Upper lobe of left lung (tissue), 6 donors: ENCODE results near the gene DCTN2. TPM values are rescaled to one million over a fixed set of nuclear protein-coding genes. Genes with fewer than 3 reads are reported as not detected.
A peak's percentile ranks its signal among the peaks of the same experiment; 100 is the strongest.

Experiments
- ATAC-seq, 2 donors: fragments of 200-7000 bp; cut with Tn5 transposase; one replicate each; pipeline ENCODE4 v1.9.1; 2022; ENCODE audit warnings: mild to moderate bottlenecking in 2 of 2, moderate library complexity in 2 of 2; ENCODE audit not compliant: low FRiP score in 2 of 2
- DNase-seq, 2 donors: peaks; one replicate each; pipeline ENCODE4 v3.0.0-alpha.2; 2019 to 2020
- H3K27ac ChIP-seq, 4 donors: fragments of 200-600 bp; sonication (generic); one replicate each; pipeline ENCODE4 v1.5.1; 2016 to 2019
- H3K27me3 ChIP-seq, 4 donors: fragments of 200-600 bp; sonication (generic); one replicate each; pipeline ENCODE4 v1.5.1; 2017 to 2019
- H3K36me3 ChIP-seq, 4 donors: fragments of 200-600 bp; sonication (generic); one replicate each; pipeline ENCODE4 v1.5.1; 2016 to 2019
- H3K4me1 ChIP-seq, 4 donors: fragments of 200-600 bp; sonication (generic); one replicate each; pipeline ENCODE4 v1.5.1; 2018 to 2019
- H3K4me3 ChIP-seq, 4 donors: fragments of 200-600 bp; sonication (generic); one replicate each; pipeline ENCODE4 v1.5.1; 2017 to 2019; ENCODE audit warnings: mild to moderate bottlenecking in 2 of 4, moderate library complexity in 1 of 4
- H3K9me3 ChIP-seq, 4 donors: fragments of 200-600 bp; sonication (generic); one replicate each; pipeline ENCODE4 v1.5.1; 2018 to 2019
- CTCF ChIP-seq, 6 experiments: fragments of 450-650 bp in 4 of 6; fragments of 200-600 bp in 2 of 6; sonication (generic) in 2 of 6; IDR thresholded peaks; one replicate each; pipeline ENCODE4 v1.5.1; 2016 to 2019; ENCODE audit warnings: antibody characterized with exemption in 6 of 6
- EP300 ChIP-seq, 4 donors: sonication (generic); formaldehyde crosslinking; IDR thresholded peaks; one replicate each; pipeline ENCODE4 v1.5.1; 2017; ENCODE audit warnings: antibody characterized with exemption in 4 of 4, control low read depth in 2 of 4
- POLR2A ChIP-seq, 4 donors: fragments of 450-650 bp; IDR thresholded peaks; one replicate each; pipeline ENCODE4 v1.5.1; 2016 to 2017; ENCODE audit warnings: antibody characterized with exemption in 4 of 4, mild to moderate bottlenecking in 2 of 4
- POLR2AphosphoS5 ChIP-seq, 2 donors: sonication (generic); formaldehyde crosslinking; IDR thresholded peaks; one replicate each; pipeline ENCODE4 v1.5.1; 2017; ENCODE audit warnings: antibody characterized with exemption in 2 of 2
- WGBS, 2 donors: methylation state at CpG; one replicate each; pipeline ENCODE4 v1.1.5; 2017 to 2018; 5-methylcytosine and 5-hydroxymethylcytosine counted together
- total RNA-seq, 6 donors: library from RNA; depleted of rRNA in 4 of 6; stranded (reverse); fragments of >200 nt in 4 of 6; gene quantifications; one replicate each; pipeline versions ENCODE4 v1.1.0 to v1.2.1, GENCODE V29; 2016 to 2021
- donor health status: DM: no; HTN: no; CAD: no; lungs with moderate emphysema.
- donor health status: DM: no; HTN: yes; CAD: no; lungs with severe emphysema.

Gene DCTN2
- 100 to 1,000 TPM in 4 of 6 donors, 10 to 100 TPM in 2; 83.1 to 145 (median 110) TPM for total RNA-seq

- Histone ChIP-seq H3K4me3 (peak within 1 kb of the TSS; percentile 58 to 87 (median 82)), H3K27me3 (peaks cover 0 to 18% (median 10%) of the 10 kb centered on the region in 4 donors), H3K9me3 (no peaks in the 10 kb centered on the region), H3K36me3 (peaks cover 0 to 12% (median 4%) of the 10 kb centered on the region in 4 donors), H3K27ac (peak within 1 kb of the TSS; percentile 87 to 92 (median 91)), H3K4me1 (peaks cover 28 to 50% (median 33%) of the 10 kb centered on the region in 4 donors)
- TF ChIP-seq EP300 (IDR thresholded peaks at IDR 0.05) (no peak), POLR2AphosphoS5 (IDR thresholded peaks at IDR 0.05) (peak; percentile 62 to 65), CTCF (IDR thresholded peaks at IDR 0.05) (peak in 2 of 6 experiments; percentile 4 to 13), POLR2A (IDR thresholded peaks at IDR 0.05) (peak in 3 of 4 donors; percentile 21 to 63 (median 56))
- ATAC-seq, result peak; percentile 98
- peak; percentile 90 to 98 for DNase-seq
- WGBS, 2 donors, result 1% methylated on average over 33 to 38 of the region's 56 CpGs
These were observed at the start of gene DCTN2 for GRCh38 chr12:57546438-57547287. DCTN2 (minus strand) TSS chr12:57547192; CDS start chr12:57547063, 129 bp downstream.

- H3K27me3 ChIP-seq, result no peaks in the 10 kb centered on the region
- TF ChIP-seq EP300 (IDR thresholded peaks at IDR 0.05) (no peak), CTCF (IDR thresholded peaks at IDR 0.05) (no peak), POLR2AphosphoS5 (IDR thresholded peaks at IDR 0.05) (no peak), POLR2A (IDR thresholded peaks at IDR 0.05) (no peak)
- WGBS, 2 donors, result 81 to 87% methylated on average over 4 of the region's 4 CpGs
- DNase-seq (no peak), ATAC-seq (no peak)
- H3K27ac ChIP-seq, result no peak overlapping the region
- peaks cover 0 to 30% (median 12%) of the 10 kb centered on the region in 4 donors for H3K36me3 ChIP-seq
- H3K9me3 ChIP-seq, result no peaks in the 10 kb centered on the region
- no peak overlapping the region for H3K4me3 ChIP-seq
- peaks cover 9 to 20% (median 16%) of the 10 kb centered on the region in 4 donors for H3K4me1 ChIP-seq
These were observed 46.2 kb upstream of the DCTN2 start for GRCh38 chr12:57593187-57593586.

GRCh38 chr12:57592551-57593165 lies 45.7 kb upstream of the DCTN2 start:
- Histone ChIP-seq H3K27ac (no peak overlapping the region), H3K36me3 (peaks cover 0 to 25% (median 12%) of the 10 kb centered on the region in 4 donors), H3K27me3 (no peaks in the 10 kb centered on the region), H3K4me3 (no peak overlapping the region), H3K9me3 (no peaks in the 10 kb centered on the region), H3K4me1 (peaks cover 9 to 20% (median 16%) of the 10 kb centered on the region in 4 donors)
- no peak for TF ChIP-seq POLR2A (IDR thresholded peaks at IDR 0.05)
- no peak for TF ChIP-seq EP300 (IDR thresholded peaks at IDR 0.05)
- TF ChIP-seq POLR2AphosphoS5 (IDR thresholded peaks at IDR 0.05), result no peak
- TF ChIP-seq CTCF (IDR thresholded peaks at IDR 0.05), result no peak
- no peak for ATAC-seq
- WGBS, 2 donors, result 70 to 77% methylated on average over 2 of the region's 2 CpGs
- DNase-seq, result no peak

- no peaks in the 10 kb centered on the region for H3K27me3 ChIP-seq
- 38 to 50% methylated on average over 10 of the region's 10 CpGs for WGBS, 2 donors
- peaks cover 0 to 19% (median 8%) of the 10 kb centered on the region in 4 donors for H3K36me3 ChIP-seq
- TF ChIP-seq POLR2A (IDR thresholded peaks at IDR 0.05) (no peak), POLR2AphosphoS5 (IDR thresholded peaks at IDR 0.05) (no peak), CTCF (IDR thresholded peaks at IDR 0.05) (no peak), EP300 (IDR thresholded peaks at IDR 0.05) (no peak)
- peak overlapping the region; percentile 65 to 89 (median 70) for H3K4me3 ChIP-seq
- peaks cover 9 to 20% (median 16%) of the 10 kb centered on the region in 4 donors for H3K4me1 ChIP-seq
- H3K27ac ChIP-seq, result peak overlapping the region; percentile 72 to 81 (median 80)
- no peak for DNase-seq
- no peaks in the 10 kb centered on the region for H3K9me3 ChIP-seq
- no peak for ATAC-seq
These were observed 44.9 kb upstream of the DCTN2 start for GRCh38 chr12:57591782-57592325.
